H1 (cell line): ENCODE data around the gene TPP1. TPM values are rescaled to one million over a fixed set of nuclear protein-coding genes. Genes with fewer than 3 reads are reported as not detected.

Experiments used
- CTCF ChIA-PET: fragments of 300-600 bp; sonication (Branson Sonifier 250); formaldehyde crosslinking; loops from one replicate; lab custom pipeline; 2021; ENCODE audit not compliant: partially characterized antibody; lab: Charles Lee
- POLR2A ChIA-PET: fragments of 300-600 bp; sonication (Branson Sonifier 250); formaldehyde crosslinking; loops from one replicate; lab custom pipeline; 2021; ENCODE audit warnings: inconsistent platforms; ENCODE audit not compliant: partially characterized antibody; lab: Charles Lee
- DNase-seq, 2 experiments: peaks; one replicate each; pipeline versions ENCODE4 v3.0.0 to v3.0.0-alpha.2; 2010 to 2022; ENCODE audit warnings: low spot score in 2 of 2, low read depth in 1 of 2, mixed read lengths in 1 of 2
- FAIRE-seq: peaks from 2 replicates; lab custom pipeline; 2011; peaks lifted over from hg19 to GRCh38; lab: Jason Lieb, UNC
- H2AFZ ChIP-seq: 2 replicates; pipeline ENCODE4 v1.8.1; 2012; ENCODE audit warnings: low read length, inconsistent platforms
- H2AK5ac ChIP-seq: 2 replicates; pipeline ENCODE4 v1.6.1; 2013; ENCODE audit warnings: low read depth, low read length
- H2BK120ac ChIP-seq: replicated peaks from 2 replicates; pipeline ENCODE3; 2013; ENCODE audit warnings: low read depth, low read length, inconsistent platforms
- H2BK12ac ChIP-seq: 2 replicates; pipeline ENCODE4 v1.6.1; 2013; ENCODE audit warnings: low read depth, low read length
- H2BK15ac ChIP-seq: 2 replicates; pipeline ENCODE4 v1.6.1; 2013; ENCODE audit warnings: low read length
- H2BK20ac ChIP-seq: 2 replicates; pipeline ENCODE4 v1.6.1; 2013; ENCODE audit warnings: low read length
- H2BK5ac ChIP-seq: 2 replicates; pipeline ENCODE4 v1.6.1; 2013; ENCODE audit warnings: low read depth, low read length
- H3K14ac ChIP-seq: 2 replicates; pipeline ENCODE4 v1.6.1; 2013; ENCODE audit warnings: inconsistent platforms; ENCODE audit not compliant: insufficient read length
- H3K18ac ChIP-seq: 2 replicates; pipeline ENCODE4 v1.6.1; 2013; ENCODE audit warnings: low read length; ENCODE audit errors: extremely low read depth
- H3K23ac ChIP-seq: 2 replicates; pipeline ENCODE4 v1.6.1; 2013; ENCODE audit warnings: inconsistent platforms; ENCODE audit not compliant: insufficient read length
- H3K23me2 ChIP-seq: 2 replicates; pipeline ENCODE4 v1.6.1; 2013; ENCODE audit warnings: low read depth, low read length
- H3K27ac ChIP-seq: 2 replicates; pipeline ENCODE4 v1.6.1; 2011; ENCODE audit warnings: low read depth, low read length, inconsistent platforms
- H3K27me3 ChIP-seq, 4 experiments: replicated peaks in 1 of 4; 1 replicate in 1 of 4; 2 replicates in 3 of 4; pipeline versions ENCODE4 v1.6.1 to v1.8.1; 2011 to 2013; ENCODE audit warnings: low read length in 3 of 4, mild to moderate bottlenecking in 3 of 4, inconsistent platforms in 2 of 4, mixed read lengths in 2 of 4, moderate library complexity in 1 of 4; ENCODE audit not compliant: control insufficient read depth in 3 of 4, insufficient read depth in 3 of 4; ENCODE audit errors: extremely low read depth in 1 of 4
- H3K36me3 ChIP-seq, 4 experiments: 2 replicates each; pipeline versions ENCODE4 v1.6.1 to v1.8.1; 2011 to 2013; ENCODE audit warnings: mild to moderate bottlenecking in 4 of 4, low read length in 3 of 4, moderate library complexity in 2 of 4, control low read depth in 1 of 4, inconsistent platforms in 1 of 4; ENCODE audit not compliant: insufficient read depth in 4 of 4, control insufficient read depth in 2 of 4
- H3K4ac ChIP-seq: replicated peaks from 2 replicates; pipeline ENCODE3; 2013; ENCODE audit warnings: low read length, low read depth, mixed read lengths, inconsistent platforms; ENCODE audit not compliant: insufficient read length
- H3K4me1 ChIP-seq, 4 experiments: replicated peaks in 1 of 4; 1 replicate in 1 of 4; 2 replicates in 3 of 4; pipeline versions ENCODE4 v1.6.1 to v1.8.1; 2011 to 2013; ENCODE audit warnings: low read length in 3 of 4, inconsistent platforms in 2 of 4, mixed read lengths in 1 of 4; ENCODE audit not compliant: insufficient read depth in 4 of 4, control insufficient read depth in 3 of 4
- H3K4me2 ChIP-seq, 2 experiments: 2 replicates each; pipeline versions ENCODE4 v1.6.1 to v1.8.1; 2011 to 2013; ENCODE audit warnings: low read depth in 2 of 2, low read length in 2 of 2, control low read depth in 1 of 2, inconsistent platforms in 1 of 2, mild to moderate bottlenecking in 1 of 2; ENCODE audit not compliant: insufficient read depth in 1 of 2
- H3K4me3 ChIP-seq, 4 experiments: fragments of 200-600, 300-600 bp in 1 of 4; sonication (generic), shearing (Covaris generic), sonication (Bioruptor Twin) in 1 of 4; 2 replicates each; pipeline versions ENCODE4 v1.5.1 to v1.8.1; 2011 to 2016; ENCODE audit warnings: low read length in 4 of 4, low read depth in 3 of 4, control low read depth in 2 of 4, inconsistent platforms in 2 of 4, mild to moderate bottlenecking in 2 of 4, mixed read lengths in 1 of 4, moderate library complexity in 1 of 4; ENCODE audit not compliant: insufficient read depth in 2 of 4; ENCODE audit errors: extremely low read depth in 1 of 4
- H3K56ac ChIP-seq: replicated peaks from 2 replicates; pipeline ENCODE3; 2013; ENCODE audit warnings: low read depth, mild to moderate bottlenecking, mixed read lengths, low read length, inconsistent platforms; ENCODE audit not compliant: insufficient read length
- H3K79me1 ChIP-seq: 2 replicates; pipeline ENCODE4 v1.6.1; 2013; ENCODE audit warnings: low read depth, low read length, control low read depth
- H3K79me2 ChIP-seq, 2 experiments: 2 replicates each; pipeline versions ENCODE4 v1.6.1 to v1.8.1; 2012 to 2013; ENCODE audit warnings: low read length in 2 of 2, mild to moderate bottlenecking in 2 of 2, inconsistent platforms in 1 of 2; ENCODE audit not compliant: insufficient read depth in 2 of 2, control insufficient read depth in 1 of 2
- H3K9ac ChIP-seq, 4 experiments: replicated peaks in 1 of 4; 1 replicate in 1 of 4; 2 replicates in 3 of 4; pipeline versions ENCODE4 v1.6.1 to v1.8.1; 2011 to 2013; ENCODE audit warnings: low read depth in 3 of 4, low read length in 3 of 4, control low read depth in 2 of 4, mild to moderate bottlenecking in 2 of 4, moderate library complexity in 2 of 4, inconsistent platforms in 1 of 4; ENCODE audit errors: extremely low read depth in 1 of 4
- H3K9me3 ChIP-seq, 2 experiments: 2 replicates each; pipeline versions ENCODE4 v1.6.1 to v1.8.1; 2012 to 2013; ENCODE audit warnings: mild to moderate bottlenecking in 2 of 2, moderate library complexity in 2 of 2, control low read depth in 1 of 2, inconsistent platforms in 1 of 2, low read depth in 1 of 2, low read length in 1 of 2, mixed read lengths in 1 of 2; ENCODE audit not compliant: insufficient read depth in 2 of 2
- H4K20me1 ChIP-seq, 2 experiments: replicated peaks in 1 of 2; 2 replicates each; pipeline versions ENCODE3 to v1.8.1; 2011 to 2013; ENCODE audit warnings: inconsistent platforms in 2 of 2, low read length in 2 of 2, mild to moderate bottlenecking in 1 of 2; ENCODE audit not compliant: insufficient read depth in 2 of 2, control insufficient read depth in 1 of 2
- H4K5ac ChIP-seq: 2 replicates; pipeline ENCODE4 v1.6.1; 2013; ENCODE audit warnings: low read length, low read depth, mixed read lengths, inconsistent platforms; ENCODE audit not compliant: insufficient read length
- H4K8ac ChIP-seq: 2 replicates; pipeline ENCODE4 v1.8.0; 2013; ENCODE audit warnings: mild to moderate bottlenecking, moderate library complexity, low read length, inconsistent platforms; ENCODE audit not compliant: insufficient read depth; ENCODE audit errors: extremely low read depth
- H4K91ac ChIP-seq: replicated peaks from 2 replicates; pipeline ENCODE3; 2013; ENCODE audit warnings: low read length, mixed read lengths, inconsistent platforms; ENCODE audit not compliant: insufficient read length
- RAD21 ChIP-seq, 2 experiments: IDR thresholded peaks in 1 of 2; conservative IDR thresholded peaks in 1 of 2; 2 replicates each; pipeline ENCODE4 v1.6.1; 2011; ENCODE audit warnings: low read depth in 2 of 2, low read length in 2 of 2, improper control_type of control experiment in 1 of 2, inconsistent platforms in 1 of 2, mild to moderate bottlenecking in 1 of 2, moderate library complexity in 1 of 2
- WGBS, 2 experiments: shearing (Covaris generic) in 1 of 2; methylation state at CpG; one replicate each; pipeline versions ENCODE4 v1.1.6 to v1.1.7; 2013 to 2015; ENCODE audit warnings: low lambda C conversion rate in 2 of 2, mixed read lengths in 2 of 2, inconsistent platforms in 1 of 2, low coverage in 1 of 2, missing lambda C conversion rate in 1 of 2; ENCODE audit not compliant: insufficient replicate concordance in 2 of 2, insufficient coverage in 1 of 2, insufficient read length in 1 of 2; ENCODE audit errors: extremely low coverage in 1 of 2, missing lambda C conversion rate in 1 of 2; 5-methylcytosine and 5-hydroxymethylcytosine counted together
- polyA plus RNA-seq, 7 experiments: library from polyadenylated mRNA; depleted of rRNA in 3 of 7; stranded (reverse) in 5 of 7; unstranded in 2 of 7; fragments of >200 nt in 5 of 7; fragments of 200-250 nt in 2 of 7; gene quantifications; 1 replicate in 5 of 7; 2 replicates in 1 of 7; 4 replicates in 1 of 7; pipeline versions ENCODE4 v1.2.1 to v1.2.3, GENCODE V29; 2011 to 2013; ENCODE audit warnings: missing spikeins in 2 of 7, mixed read lengths in 2 of 7
- total RNA-seq: library from RNA; stranded (reverse); fragmentation: NEBNext Ultra II Directional; extraction: Animal tissue kit (Norgen Biotek cat#: 25700); gene quantifications from 2 replicates; pipeline ENCODE4 v1.2.1, GENCODE V29; 2021
- TF ChIP-seq, protein P1 (sequence below), 3 experiments: IDR thresholded peaks; 1 replicate in 2 of 3; 2 replicates in 1 of 3; pipeline versions ENCODE4 v1.5.1 to v1.6.1; 2011; ENCODE audit warnings: low read length in 3 of 3, mild to moderate bottlenecking in 3 of 3, inconsistent platforms in 2 of 3, low read depth in 1 of 3, moderate library complexity in 1 of 3; ENCODE audit not compliant: insufficient read depth in 1 of 3; ENCODE audit errors: control extremely low read depth in 1 of 3
- TF ChIP-seq, protein P2 (sequence below): IDR thresholded peaks from 2 replicates; pipeline ENCODE4 v1.6.1; 2012; ENCODE audit warnings: inconsistent platforms

TPP1 gene
- total and polyA plus RNA-seq, 2 of the 8 experiments (the other 6 are each of a cell fraction or from before 2014, with no cell fraction given), result 36.1 to 77.5 TPM

DNA sequence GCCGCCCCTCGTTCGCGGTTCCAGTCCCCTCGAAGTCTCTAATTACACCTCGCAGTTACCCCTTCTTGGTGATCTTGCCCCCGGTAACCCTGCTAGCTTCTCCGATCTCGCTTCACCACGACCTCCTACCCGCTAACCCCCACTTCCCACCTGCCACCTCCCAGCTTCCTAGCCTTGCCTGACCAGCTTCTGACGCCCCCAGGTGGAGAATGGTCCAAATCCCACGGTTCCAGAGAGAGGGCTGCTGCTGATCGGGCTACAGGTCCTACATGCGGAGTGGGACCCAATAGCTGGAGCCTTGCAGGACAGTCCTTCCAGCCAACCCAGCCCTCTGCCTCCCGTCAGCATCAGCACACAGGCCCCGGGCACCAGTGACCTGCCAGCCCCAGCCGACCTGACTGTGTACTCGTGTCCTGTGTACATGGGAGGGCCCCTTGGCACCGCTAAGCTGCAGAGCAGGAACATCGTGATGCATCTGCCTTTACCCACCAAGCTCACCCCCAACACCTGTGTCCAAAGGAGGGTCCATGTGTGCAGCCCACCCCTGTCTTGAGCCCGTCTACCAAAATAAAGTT, 47.7 kb downstream of the TPP1 start:
- H4K20me1 ChIP-seq, result no peaks in the 10 kb centered on the region
- no peak overlapping the region; the same call in 1 of the 2 replicates for H4K8ac ChIP-seq
- no peak overlapping the region for H3K4ac ChIP-seq
- no peak overlapping the region for H3K9ac ChIP-seq
- no peaks in the 10 kb centered on the region for H3K9me3 ChIP-seq
- DNase-seq, result no peak
- no peak overlapping the region for H3K18ac ChIP-seq
- H3K4me3 ChIP-seq, result no peak overlapping the region
- peaks cover 0 to 3% (median 2%) of the 10 kb centered on the region in 4 experiments; a peak in 5 of 7 replicates for H3K4me1 ChIP-seq
- no peak overlapping the region for H2BK5ac ChIP-seq
- no peak overlapping the region for H2BK15ac ChIP-seq
- no peak overlapping the region for H3K23ac ChIP-seq
- H3K27ac ChIP-seq, result no peak overlapping the region
- H2BK120ac ChIP-seq, result no peak overlapping the region
- H4K5ac ChIP-seq, result no peak overlapping the region
- no peaks in the 10 kb centered on the region; the same call in 1 of the 2 replicates for H3K23me2 ChIP-seq
- no peak overlapping the region for H2AK5ac ChIP-seq
- H3K79me1 ChIP-seq, result no peaks in the 10 kb centered on the region
- no peaks in the 10 kb centered on the region for H3K27me3 ChIP-seq
- TF ChIP-seq RAD21 (IDR thresholded peaks at IDR 0.05 in 1 of 2, conservative IDR thresholded peaks at IDR 0.05 in 1 of 2; ENCODE audit: low read depth in 2 of 2, low read length in 2 of 2), result peak; percentile 29 to 53; a peak in 3 of 4 replicates
- TF ChIP-seq, protein P1, sequence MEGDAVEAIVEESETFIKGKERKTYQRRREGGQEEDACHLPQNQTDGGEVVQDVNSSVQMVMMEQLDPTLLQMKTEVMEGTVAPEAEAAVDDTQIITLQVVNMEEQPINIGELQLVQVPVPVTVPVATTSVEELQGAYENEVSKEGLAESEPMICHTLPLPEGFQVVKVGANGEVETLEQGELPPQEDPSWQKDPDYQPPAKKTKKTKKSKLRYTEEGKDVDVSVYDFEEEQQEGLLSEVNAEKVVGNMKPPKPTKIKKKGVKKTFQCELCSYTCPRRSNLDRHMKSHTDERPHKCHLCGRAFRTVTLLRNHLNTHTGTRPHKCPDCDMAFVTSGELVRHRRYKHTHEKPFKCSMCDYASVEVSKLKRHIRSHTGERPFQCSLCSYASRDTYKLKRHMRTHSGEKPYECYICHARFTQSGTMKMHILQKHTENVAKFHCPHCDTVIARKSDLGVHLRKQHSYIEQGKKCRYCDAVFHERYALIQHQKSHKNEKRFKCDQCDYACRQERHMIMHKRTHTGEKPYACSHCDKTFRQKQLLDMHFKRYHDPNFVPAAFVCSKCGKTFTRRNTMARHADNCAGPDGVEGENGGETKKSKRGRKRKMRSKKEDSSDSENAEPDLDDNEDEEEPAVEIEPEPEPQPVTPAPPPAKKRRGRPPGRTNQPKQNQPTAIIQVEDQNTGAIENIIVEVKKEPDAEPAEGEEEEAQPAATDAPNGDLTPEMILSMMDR (IDR thresholded peaks at IDR 0.05; ENCODE audit: control extremely low read depth in 1 of 3, insufficient read depth in 1 of 3, low read depth in 1 of 3, low read length in 3 of 3), result peak; percentile 15 to 38 (median 37); a peak in 3 of 4 replicates
- TF ChIP-seq, protein P2, sequence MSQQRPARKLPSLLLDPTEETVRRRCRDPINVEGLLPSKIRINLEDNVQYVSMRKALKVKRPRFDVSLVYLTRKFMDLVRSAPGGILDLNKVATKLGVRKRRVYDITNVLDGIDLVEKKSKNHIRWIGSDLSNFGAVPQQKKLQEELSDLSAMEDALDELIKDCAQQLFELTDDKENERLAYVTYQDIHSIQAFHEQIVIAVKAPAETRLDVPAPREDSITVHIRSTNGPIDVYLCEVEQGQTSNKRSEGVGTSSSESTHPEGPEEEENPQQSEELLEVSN, result no peak
- ChIA-PET CTCF (interaction anchor here (0.7 to 6.6 kb wide), 18 partner anchors 7 to 218 kb away, joined by 3 to 63 read pairs (median 4); partner anchors contain the start of genes DNHD1, ILK and RRP8), POLR2A (interaction anchor here (1.6 to 3.3 kb wide), 4 partner anchors 9 to 40 kb away, joined by 4 to 14 read pairs (median 6); partner anchors contain the start of genes ILK, RRP8 and TAF10)
- FAIRE-seq, result no peak
- no peak overlapping the region for H2BK20ac ChIP-seq
- H3K79me2 ChIP-seq, result no peaks in the 10 kb centered on the region
- no peak overlapping the region for H3K56ac ChIP-seq
- no peak overlapping the region for H4K91ac ChIP-seq
- H3K14ac ChIP-seq, result no peak overlapping the region
- H2BK12ac ChIP-seq, result no peak overlapping the region
- no peak overlapping the region for H3K4me2 ChIP-seq
- no peaks in the 10 kb centered on the region for H3K36me3 ChIP-seq
- no peak overlapping the region for H2AFZ ChIP-seq
- 87% methylated on average over 22 of the region's 22 CpGs; no CpG with 5 or more reads in 1 of the 2 experiments for WGBS, 2 experiments
